GM12864 (cell line): ENCODE results near the gene EIF4G2.
"Not testable (repeated sequence)": the region's sequence is repeated elsewhere in the genome, so short reads cannot be mapped to it uniquely, and the experiment has no call there.

Source experiments
- DNase-seq: peaks from one replicate; pipeline ENCODE4 v3.0.0-alpha.2; 2011; ENCODE audit warnings: low read depth
- H3K4me3 ChIP-seq: 2 replicates; pipeline ENCODE4 v1.5.1; 2011; ENCODE audit warnings: mild to moderate bottlenecking, low read depth, low read length, control low read depth
- CTCF ChIP-seq: IDR thresholded peaks from 2 replicates; pipeline ENCODE4 v1.5.1; 2011; ENCODE audit warnings: low read depth, mild to moderate bottlenecking, moderate library complexity, low read length, control low read depth, inconsistent platforms; ENCODE audit errors: missing control alignments

The EIF4G2 gene

GRCh38 chr11:10846660-10847059, 37.9 kb upstream of the EIF4G2 start:
- no peak for TF ChIP-seq CTCF
- no peak overlapping the region for H3K4me3 ChIP-seq
- DNase-seq, result no peak

- DNase-seq, result no peak
- no peak overlapping the region for H3K4me3 ChIP-seq
- no peak for TF ChIP-seq CTCF
These were observed 36.9 kb upstream of the EIF4G2 start for GRCh38 chr11:10845589-10845988.

GRCh38 chr11:10844796-10845195, 36.1 kb upstream of the EIF4G2 start:
- no peak overlapping the region for H3K4me3 ChIP-seq
- no peak for DNase-seq
- TF ChIP-seq CTCF, result no peak

DNA sequence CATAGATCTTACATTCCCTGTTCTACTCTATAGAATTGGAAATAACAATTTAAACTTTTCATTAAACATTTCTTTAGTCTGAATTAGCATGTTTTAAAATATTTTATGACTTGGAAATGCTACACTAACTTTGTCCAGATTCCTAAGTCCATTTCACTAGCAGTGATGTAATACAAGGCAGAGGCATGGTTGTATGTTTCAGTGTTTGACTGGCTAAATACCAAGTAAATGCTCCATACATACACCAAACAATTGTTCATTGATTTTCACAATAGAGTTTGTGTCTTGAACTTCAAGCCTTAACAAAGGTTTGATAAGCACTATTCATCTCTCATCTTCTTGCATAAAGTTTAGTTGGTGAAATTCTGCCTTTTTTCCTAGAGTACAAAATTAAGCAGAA, 35.6 kb upstream of the EIF4G2 start:
- no peak for TF ChIP-seq CTCF
- DNase-seq, result no peak
- no peak overlapping the region for H3K4me3 ChIP-seq

DNA sequence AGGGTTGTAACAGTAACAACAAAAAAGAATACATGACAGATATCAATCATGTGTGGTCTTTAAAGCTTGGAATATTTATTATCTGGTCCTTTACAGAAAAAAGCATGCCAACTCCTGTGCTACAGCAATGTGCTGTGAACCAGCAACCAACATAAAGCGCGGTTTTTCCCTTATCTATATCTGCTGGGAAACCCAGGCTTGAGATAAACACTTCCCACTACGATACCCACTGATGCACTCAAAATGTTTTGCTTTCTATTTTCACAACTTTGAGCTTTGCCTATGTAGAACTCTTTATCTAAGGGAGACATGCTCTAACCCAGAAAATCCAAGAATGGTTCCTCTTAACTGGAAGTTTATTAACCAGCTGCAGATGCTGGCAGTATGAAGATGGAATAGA, 30.2 kb upstream of the EIF4G2 start:
- no peak overlapping the region for H3K4me3 ChIP-seq
- no peak for TF ChIP-seq CTCF
- DNase-seq, result no peak

GRCh38 chr11:10838083-10838482, 29.4 kb upstream of the EIF4G2 start:
- no peak for DNase-seq
- no peak overlapping the region for H3K4me3 ChIP-seq
- no peak for TF ChIP-seq CTCF

GRCh38 chr11:10836884-10837283, 28.2 kb upstream of the EIF4G2 start:
- not testable (repeated sequence) for DNase-seq, H3K4me3 ChIP-seq

GRCh38 chr11:10829139-10829538, 20.4 kb upstream of the EIF4G2 start:
- DNase-seq, result no peak
- H3K4me3 ChIP-seq, result no peak overlapping the region
- TF ChIP-seq CTCF, result no peak
